Renal cortex interstitium (tissue), 11 donors: ENCODE results near the gene SLC19A3. TPM values are rescaled to one million over a fixed set of nuclear protein-coding genes. Genes with fewer than 3 reads are reported as not detected.

ENCODE experiments used
- DNase-seq, 11 donors: peaks; one replicate each; pipeline ENCODE4 v3.0.0-alpha.2; 2013; ENCODE audit warnings: low read depth in 9 of 11, low spot score in 4 of 11; ENCODE audit errors: extremely low read depth in 1 of 11
- polyA plus RNA-seq, 3 donors: library from polyadenylated mRNA; unstranded; fragments of 120-200 nt; gene quantifications; one replicate each; pipeline ENCODE4 v1.2.1, GENCODE V29; 2013; ENCODE audit not compliant: insufficient read length in 3 of 3

SLC19A3 gene
- polyA plus RNA-seq, 3 donors: 6.7 to 15.8 (median 10.1) TPM

GRCh38 chr2:227655454-227655853 is 62.4 kb downstream of the SLC19A3 start:
- DNase-seq: no peak

- no peak for DNase-seq
These were observed 63.4 kb downstream of the SLC19A3 start for GRCh38 chr2:227654426-227654825.

GRCh38 chr2:227653419-227653818 is 64.4 kb downstream of the SLC19A3 start:
- no peak for DNase-seq

- DNase-seq: no peak
These were observed 73.8 kb downstream of the SLC19A3 start for GRCh38 chr2:227643990-227644551.

GRCh38 chr2:227642656-227643055 is 75.2 kb downstream of the SLC19A3 start:
- DNase-seq: no peak

- no peak for DNase-seq
These were observed 83.6 kb downstream of the SLC19A3 start for GRCh38 chr2:227634201-227634600.

Other genes starting within 250 kb of the SLC19A3 start
- 10 to 100 TPM; 63.1 to 79.2 (median 73.4) TPM for gene AGFG1, start 245.9 kb downstream of the SLC19A3 start, polyA plus RNA-seq
- gene SCYGR2, start 119.1 kb downstream of the SLC19A3 start, polyA plus RNA-seq: not detected
- gene SCYGR3, start 103.2 kb downstream of the SLC19A3 start, polyA plus RNA-seq: not detected
- gene SCYGR4, start 100.5 kb downstream of the SLC19A3 start, polyA plus RNA-seq: not detected
- not detected for gene SCYGR5, start 51.2 kb downstream of the SLC19A3 start, polyA plus RNA-seq
- gene SCYGR6, start 6.7 kb upstream of the SLC19A3 start, polyA plus RNA-seq: not detected
- not detected for gene SCYGR7, start 10.3 kb upstream of the SLC19A3 start, polyA plus RNA-seq
- gene SCYGR8, start 27.9 kb upstream of the SLC19A3 start, polyA plus RNA-seq: not detected
- gene CCL20, start 95.8 kb upstream of the SLC19A3 start, polyA plus RNA-seq: under 1 TPM in 2 of 3 donors, not detected in 1; 0.39 to 0.74 TPM
- under 1 TPM; 0.45 to 0.72 (median 0.65) TPM for gene DAW1, start 153.6 kb upstream of the SLC19A3 start, polyA plus RNA-seq